ENCODE results near the gene ASB16.
A peak's percentile ranks its signal among the peaks of the same experiment; 100 is the strongest.

The ASB16 gene

GRCh38 chr17:44190481-44190880, 20.0 kb downstream of the ASB16 start:
- DNase-seq (ENCODE audit: low spot score), result no peak

DNA sequence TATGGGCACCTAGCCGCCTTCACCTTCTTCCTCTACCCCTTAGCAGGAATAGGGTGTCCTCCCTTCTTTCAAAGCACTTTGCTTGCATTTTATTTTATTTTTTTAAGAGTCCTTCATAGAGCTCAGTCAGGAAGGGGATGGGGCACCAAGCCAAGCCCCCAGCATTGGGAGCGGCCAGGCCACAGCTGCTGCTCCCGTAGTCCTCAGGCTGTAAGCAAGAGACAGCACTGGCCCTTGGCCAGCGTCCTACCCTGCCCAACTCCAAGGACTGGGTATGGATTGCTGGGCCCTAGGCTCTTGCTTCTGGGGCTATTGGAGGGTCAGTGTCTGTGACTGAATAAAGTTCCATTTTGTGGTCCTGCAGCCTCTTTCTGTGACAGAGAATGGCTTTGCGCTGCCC, 20.9 kb downstream of the ASB16 start:
- no peak for DNase-seq (ENCODE audit: low spot score)

- no peak for DNase-seq (ENCODE audit: low spot score)
Observed at GRCh38 chr17:44191941-44192496, 21.5 kb downstream of the ASB16 start.

GRCh38 chr17:44192750-44193149, 22.2 kb downstream of the ASB16 start:
- DNase-seq (ENCODE audit: low spot score), result no peak

DNA sequence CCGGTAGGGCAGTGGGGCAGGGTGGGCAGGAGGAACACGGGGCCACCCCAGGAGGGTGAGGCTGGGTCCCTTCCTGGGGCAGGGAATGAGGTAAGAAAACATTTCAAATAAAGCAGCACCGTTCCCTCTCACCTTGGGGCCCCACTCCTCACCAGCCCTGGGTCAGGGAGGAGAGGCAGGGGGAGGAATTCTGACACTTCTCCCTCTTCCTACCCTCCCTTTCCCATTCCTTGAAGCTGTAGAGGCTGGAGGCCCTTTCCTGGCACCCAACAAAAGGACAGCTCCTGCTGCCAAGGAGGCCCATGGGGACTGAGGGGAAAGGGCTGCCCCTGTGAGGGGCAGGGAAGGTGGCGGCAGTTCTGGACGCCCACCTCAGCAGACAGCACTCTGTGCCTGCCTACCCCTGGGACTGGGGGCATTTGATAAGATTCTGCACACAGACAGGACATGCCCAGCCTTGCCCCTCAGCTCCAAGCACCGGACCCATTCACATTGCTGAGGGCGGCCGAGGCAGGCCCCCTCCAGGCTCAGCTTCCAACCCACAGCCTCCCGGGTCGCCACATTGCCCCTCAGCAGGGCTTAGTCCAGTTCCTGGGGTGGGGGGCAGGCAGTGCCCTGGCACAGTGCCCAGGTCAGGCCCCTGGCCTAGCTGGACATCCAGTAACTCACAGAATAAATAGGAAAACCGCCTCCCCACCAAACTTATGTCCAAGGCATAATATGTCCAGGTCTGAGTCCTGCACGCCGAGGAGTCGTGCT, 23.0 kb downstream of the ASB16 start:
- no peak for DNase-seq (ENCODE audit: low spot score)

- no peak for DNase-seq (ENCODE audit: low spot score)
Observed at GRCh38 chr17:44197107-44197506, 26.6 kb downstream of the ASB16 start.

GRCh38 chr17:44197980-44198720, 27.6 kb downstream of the ASB16 start:
- DNase-seq (ENCODE audit: low spot score), result peak; percentile 76

DNA sequence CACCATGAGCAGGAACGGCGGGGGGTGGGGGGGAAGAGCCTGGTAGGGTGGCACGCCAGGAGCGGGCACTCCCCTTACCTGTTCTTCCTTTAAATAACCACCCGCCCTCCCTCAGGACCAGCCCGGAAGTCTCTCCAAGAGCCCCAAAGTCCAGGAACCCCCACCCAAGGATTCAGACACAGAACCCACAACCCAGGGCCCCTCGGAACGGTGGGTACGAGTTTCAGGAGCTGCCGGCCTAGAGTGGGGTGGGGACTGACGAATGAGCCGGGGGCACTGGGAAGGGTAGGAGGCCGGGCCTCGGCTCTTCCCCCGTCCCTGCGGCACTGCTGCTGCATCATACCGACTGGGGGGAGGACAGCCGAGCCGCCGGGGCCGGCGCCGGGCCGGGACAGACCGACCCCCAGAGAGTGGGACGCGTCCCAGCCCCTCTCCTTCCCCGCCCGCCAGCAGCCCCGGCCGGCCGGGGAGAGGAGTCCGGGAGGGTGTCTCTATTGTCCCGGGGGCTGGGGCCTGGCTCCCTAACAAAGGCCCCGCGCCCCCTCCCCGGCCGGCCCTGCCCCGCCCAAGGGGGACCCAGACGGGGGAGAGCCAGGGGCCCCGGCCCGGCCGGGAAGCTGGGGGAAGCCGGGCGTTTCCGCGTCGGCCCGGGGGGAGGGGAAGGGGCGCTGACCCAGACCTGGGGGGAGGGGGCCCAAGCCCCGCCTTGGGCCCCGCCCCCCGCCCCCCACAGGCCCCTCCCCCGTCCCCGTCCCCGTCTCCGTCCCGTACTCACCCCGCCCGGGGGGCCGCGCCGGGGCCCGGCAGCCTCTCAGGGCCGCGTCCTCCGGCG, 28.4 kb downstream of the ASB16 start:
- peak; percentile 50 for DNase-seq (ENCODE audit: low spot score)

GRCh38 chr17:44199553-44200477, 29.3 kb downstream of the ASB16 start, which contains the start of gene ATXN7L3:
ATXN7L3 (minus strand) TSS chr17:44199884; CDS start chr17:44198070, 1,814 bp downstream.
- DNase-seq (ENCODE audit: low spot score), result peak; percentile 96

- DNase-seq (ENCODE audit: low spot score), result peak; percentile 33
Observed at GRCh38 chr17:44200478-44201155, 30.1 kb downstream of the ASB16 start.

DNA sequence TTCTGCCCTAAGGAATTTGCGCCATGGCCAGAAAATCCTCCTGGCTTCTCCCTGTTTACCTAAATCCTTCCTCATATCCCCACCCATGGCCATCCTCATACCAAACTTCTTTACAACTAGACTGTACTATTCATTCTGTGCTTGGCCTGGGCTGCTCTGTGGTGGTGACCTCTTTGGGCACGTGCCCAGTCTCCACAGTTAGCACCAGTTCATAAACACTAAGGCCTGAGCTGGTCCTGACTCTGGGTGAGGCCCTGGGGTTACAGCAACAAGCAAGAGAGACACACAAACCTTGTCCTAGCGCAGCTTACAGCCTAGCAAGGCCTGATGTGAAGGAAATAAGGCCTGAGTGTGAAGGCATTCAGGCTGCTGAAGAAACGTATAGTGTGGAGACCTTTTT, 32.3 kb downstream of the ASB16 start:
- no peak for DNase-seq (ENCODE audit: low spot score)

DNA sequence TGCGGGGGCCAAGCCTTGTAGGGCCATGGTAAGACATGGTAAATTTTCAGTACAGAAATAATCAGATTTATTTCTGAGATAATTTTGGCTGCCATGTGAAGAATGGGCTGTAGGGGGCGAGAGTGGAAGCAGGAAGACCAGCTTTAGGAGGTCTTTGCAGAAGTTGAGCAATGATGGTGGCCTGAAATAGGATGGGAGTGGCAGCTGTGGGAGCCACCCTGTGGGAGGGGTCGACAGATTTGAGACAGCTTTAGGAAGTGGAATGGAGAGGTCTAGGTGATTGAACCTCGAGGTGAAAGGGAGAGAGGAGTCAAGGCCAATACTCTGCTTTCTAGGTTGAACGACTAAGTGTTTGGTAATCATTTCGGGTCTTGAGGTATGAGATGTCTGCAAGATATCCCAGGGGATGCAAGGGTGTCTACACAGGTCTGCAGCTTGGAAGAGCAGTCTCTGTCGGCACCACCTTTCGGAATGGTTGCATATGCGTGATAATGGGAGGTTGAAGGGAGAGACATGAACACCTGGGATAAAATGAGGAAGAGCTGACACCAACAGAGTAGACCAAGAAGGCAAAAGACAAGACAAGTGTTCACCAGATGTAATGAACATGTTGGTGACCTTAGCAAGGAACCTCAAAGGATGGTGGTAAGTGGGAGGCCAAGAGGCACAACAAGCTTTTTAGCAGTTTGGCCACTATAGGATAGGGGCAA, 33.4 kb downstream of the ASB16 start:
- DNase-seq (ENCODE audit: low spot score), result peak; percentile 42

DNA sequence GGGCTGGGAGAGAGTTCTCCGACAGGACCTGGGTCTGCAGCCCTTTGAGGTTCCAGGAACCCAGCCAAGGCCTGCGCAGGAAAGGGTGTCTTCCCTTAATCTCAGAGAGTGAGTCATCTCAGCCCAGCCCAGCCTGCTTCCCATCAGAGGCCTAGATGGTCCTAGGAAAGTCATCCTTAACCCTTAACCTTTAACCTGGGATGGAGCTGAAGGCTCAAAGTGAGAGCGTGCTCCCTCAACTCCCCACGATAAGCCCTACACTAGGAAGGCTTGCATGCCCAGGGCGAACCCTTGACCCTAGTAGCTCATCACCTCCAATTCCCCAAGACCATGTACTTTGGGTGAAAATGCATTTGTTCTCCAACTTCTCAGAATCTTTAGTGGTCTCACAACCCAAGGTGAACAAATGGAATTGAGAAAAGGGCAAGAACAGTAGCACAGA, 34.0 kb downstream of the ASB16 start:
- no peak for DNase-seq (ENCODE audit: low spot score)

DNA sequence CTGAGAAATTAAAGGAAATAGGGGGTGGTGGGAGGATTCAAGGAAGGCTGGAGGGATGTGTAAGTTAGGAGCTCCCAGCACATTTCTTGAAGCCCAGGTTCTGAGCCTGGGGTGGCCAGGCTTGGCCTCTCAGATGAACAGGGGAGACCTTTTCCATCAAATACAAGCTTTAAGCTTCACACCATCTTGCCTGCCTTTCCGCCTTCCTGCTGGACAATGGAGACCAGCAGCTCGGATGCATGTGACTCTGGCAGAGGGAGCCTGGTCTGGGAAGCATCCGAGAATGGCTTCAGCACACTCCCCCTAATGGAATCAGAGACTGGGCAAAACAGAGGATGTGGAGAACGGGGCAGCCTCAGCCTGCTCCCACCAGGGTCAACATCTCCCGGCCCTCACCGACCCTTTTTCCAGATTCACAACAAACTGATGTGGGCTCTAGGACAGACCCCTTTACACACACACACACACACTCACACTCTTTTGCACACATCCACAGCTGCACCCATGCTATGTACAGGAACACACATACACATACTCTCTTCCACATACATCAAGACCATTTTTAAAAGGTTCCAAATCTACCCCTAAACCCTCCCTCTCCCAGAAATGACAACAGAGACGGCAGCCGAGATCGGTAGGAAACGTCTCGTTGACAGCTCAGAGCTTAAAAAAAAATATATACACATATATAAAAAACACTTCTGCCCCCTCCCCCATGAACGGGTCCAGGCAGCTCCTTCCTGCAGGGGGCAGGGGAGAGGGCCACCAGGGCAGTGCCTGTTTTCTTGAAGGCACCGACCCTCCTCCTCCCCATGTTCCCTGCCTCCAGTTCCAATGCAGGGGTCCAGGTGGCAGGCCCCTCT, 35.7 kb downstream of the ASB16 start:
- DNase-seq (ENCODE audit: low spot score), result peak; percentile 40

DNA sequence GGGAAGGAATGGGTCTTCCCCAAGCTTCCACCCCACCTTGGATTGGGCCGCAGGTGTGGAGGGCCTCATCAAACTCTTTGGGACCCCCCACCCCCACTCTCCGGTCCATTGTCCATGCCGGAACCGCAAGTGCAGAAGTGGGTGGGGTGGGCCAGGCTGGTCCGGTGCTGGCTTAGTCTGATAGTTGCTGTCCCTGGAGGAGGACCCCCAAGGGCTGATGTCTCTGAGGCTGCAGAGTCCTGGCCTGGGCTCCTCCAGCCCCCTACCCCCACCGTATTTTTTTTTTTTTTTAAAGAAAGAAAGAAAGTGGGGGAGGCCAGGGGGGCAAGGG, 36.3 kb downstream of the ASB16 start:
- DNase-seq (ENCODE audit: low spot score), result no peak

GRCh38 chr17:44207319-44207718, 36.8 kb downstream of the ASB16 start:
- no peak for DNase-seq (ENCODE audit: low spot score)

DNA sequence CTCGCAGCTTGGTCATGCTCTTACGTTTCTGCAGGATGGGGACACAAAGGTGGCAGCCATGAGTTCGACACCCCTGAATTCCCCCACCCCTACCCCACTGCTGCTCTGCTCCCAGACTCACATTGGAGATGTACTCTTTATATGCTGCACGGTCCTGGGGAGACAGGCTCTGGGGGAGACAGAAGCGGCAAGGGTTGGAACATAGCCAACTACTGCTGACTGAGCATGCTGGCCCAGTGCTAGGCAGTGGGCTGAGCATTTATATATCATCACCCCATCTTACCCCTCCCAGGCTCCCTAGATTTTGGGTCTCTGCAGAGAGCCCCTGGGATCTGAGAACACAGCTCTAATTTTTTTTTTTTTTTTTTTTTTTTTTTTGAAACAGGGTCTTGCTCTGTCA, 37.2 kb downstream of the ASB16 start:
- no peak for DNase-seq (ENCODE audit: low spot score)

GRCh38 chr17:44209786-44210341, 39.4 kb downstream of the ASB16 start:
- DNase-seq (ENCODE audit: low spot score), result peak; percentile 51
